CD4-positive, alpha-beta T cell (primary cell): ENCODE results near the gene DAAM1. TPM values are rescaled to one million over a fixed set of nuclear protein-coding genes. Genes with fewer than 3 reads are reported as not detected.

Source experiments
- ATAC-seq: fragments of 200-7000 bp; cut with Tn5 transposase; one replicate; pipeline ENCODE4 v1.10.0; 2022; ENCODE audit warnings: mild to moderate bottlenecking; ENCODE audit not compliant: poor library complexity
- CTCF ChIA-PET: fragments of 350-600 bp; sonication (Branson Sonifier 250); formaldehyde crosslinking; loops from one replicate; lab custom pipeline; 2021; ENCODE audit warnings: antibody characterized with exemption, inconsistent platforms; lab: Charles Lee
- POLR2A ChIA-PET: fragments of 350-600 bp; sonication (Branson Sonifier 250); formaldehyde crosslinking; loops from one replicate; lab custom pipeline; 2021; ENCODE audit warnings: antibody characterized with exemption, inconsistent platforms; lab: Charles Lee
- DNase-seq, 14 experiments: peaks; one replicate each; pipeline ENCODE4 v3.0.0-alpha.2; 2013 to 2020; ENCODE audit warnings: mixed read lengths in 2 of 14
- H3K27ac ChIP-seq, 2 donors: one replicate each; pipeline versions ENCODE4 v1.5.1 to v1.7.0; 2013; ENCODE audit warnings: low read length in 2 of 2, low read depth in 1 of 2, mild to moderate bottlenecking in 1 of 2
- H3K27me3 ChIP-seq, 2 experiments: 1 replicate in 1 of 2; 2 replicates in 1 of 2; pipeline versions ENCODE4 v1.6.1 to v1.7.0; 2013; ENCODE audit warnings: low read length in 2 of 2, control low read depth in 1 of 2, mild to moderate bottlenecking in 1 of 2, moderate library complexity in 1 of 2; ENCODE audit not compliant: insufficient read depth in 2 of 2, control insufficient read depth in 1 of 2
- H3K36me3 ChIP-seq: one replicate; pipeline ENCODE4 v1.6.1; 2013; ENCODE audit warnings: low read length, control low read depth; ENCODE audit not compliant: insufficient read depth
- H3K4me1 ChIP-seq: one replicate; pipeline ENCODE4 v1.6.1; 2013; ENCODE audit warnings: low read length, control low read depth; ENCODE audit not compliant: insufficient read depth
- H3K4me3 ChIP-seq: one replicate; pipeline ENCODE4 v1.5.1; 2013; ENCODE audit warnings: mild to moderate bottlenecking, low read length, moderate library complexity
- H3K9me3 ChIP-seq, 2 experiments: 1 replicate in 1 of 2; 2 replicates in 1 of 2; pipeline versions ENCODE4 v1.6.1 to v1.7.0; 2013; ENCODE audit warnings: low read length in 2 of 2, mild to moderate bottlenecking in 2 of 2, control low read depth in 1 of 2, moderate library complexity in 1 of 2; ENCODE audit not compliant: control insufficient read depth in 1 of 2, insufficient read depth in 1 of 2
- H3K27ac Mint-ChIP-seq: one replicate; pipeline ENCODE4 v1.8.0; 2020; ENCODE audit warnings: mixed read lengths
- H3K27me3 Mint-ChIP-seq: one replicate; pipeline ENCODE4 v1.8.0; 2021; ENCODE audit warnings: mixed read lengths
- H3K36me3 Mint-ChIP-seq: one replicate; pipeline ENCODE4 v1.8.0; 2021; ENCODE audit warnings: low read depth, mixed read lengths
- H3K4me1 Mint-ChIP-seq: one replicate; pipeline ENCODE4 v1.8.0; 2021; ENCODE audit warnings: low read depth, mixed read lengths
- H3K4me3 Mint-ChIP-seq: one replicate; pipeline ENCODE4 v1.8.0; 2020; ENCODE audit warnings: mild to moderate bottlenecking, mixed read lengths
- H3K9me3 Mint-ChIP-seq: one replicate; pipeline ENCODE4 v1.8.0; 2020; ENCODE audit warnings: mixed read lengths
- intact Hi-C, 2 experiments: fragments of 100-400 bp; cut with DNase I in 1 of 2; cut with micrococcal nuclease in 1 of 2; formaldehyde crosslinking; loops; one replicate each; pipeline versions ENCODE4 v1.15.1 to v1.9.0; 2023 to 2025; cut with DNase I, micrococcal nuclease
- total RNA-seq, 174 experiments: library from RNA in 2 of 174; stranded (reverse) in 2 of 174; gene quantifications; one replicate each; pipeline ENCODE4 v1.2.3 and lab custom pipeline; 2021 to 2026
- TF ChIP-seq, protein P1 (sequence below): fragments of 200-600 bp; IDR thresholded peaks from one replicate; pipeline ENCODE4 v1.8.0; 2022; ENCODE audit warnings: antibody characterized with exemption, mild to moderate bottlenecking

The DAAM1 gene
- total RNA-seq, 2 experiments from 2014 or later = 7.4 to 8.8 TPM

DNA sequence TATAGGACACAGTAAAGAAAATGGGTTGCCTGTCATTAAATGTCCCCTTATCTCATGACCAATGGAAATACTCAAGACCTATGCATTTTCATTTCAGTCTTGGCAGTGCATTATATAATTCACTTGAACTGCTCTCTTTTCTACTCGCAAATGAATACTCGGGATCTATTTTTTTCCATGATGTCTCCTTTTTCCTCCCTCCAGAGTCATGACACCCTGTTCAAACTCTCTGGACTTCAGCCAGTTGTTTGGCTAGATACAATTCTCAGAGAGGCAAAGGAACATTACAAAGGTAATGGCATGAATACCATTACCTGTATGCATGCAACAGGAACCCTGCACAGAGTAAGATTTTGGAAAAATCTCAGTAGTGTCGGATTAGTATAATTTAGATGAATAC lies 145.8 kb downstream of the DAAM1 start:
- Histone ChIP-seq H3K4me1 (no peaks in the 10 kb centered on the region), H3K27ac (no peak overlapping the region), H3K27me3 (no peaks in the 10 kb centered on the region), H3K9me3 (no peaks in the 10 kb centered on the region), H3K36me3 (peaks cover 19% of the 10 kb centered on the region), H3K4me3 (no peak overlapping the region)
- Mint-ChIP-seq H3K9me3 (no peaks in the 10 kb centered on the region), H3K4me1 (no peaks in the 10 kb centered on the region), H3K4me3 (no peak overlapping the region), H3K36me3 (peaks cover 54% of the 10 kb centered on the region), H3K27me3 (no peaks in the 10 kb centered on the region), H3K27ac (no peak overlapping the region)
- ATAC-seq = no peak
- no peak for DNase-seq
- intact Hi-C loops = no loop called here
- TF ChIP-seq, protein P1, sequence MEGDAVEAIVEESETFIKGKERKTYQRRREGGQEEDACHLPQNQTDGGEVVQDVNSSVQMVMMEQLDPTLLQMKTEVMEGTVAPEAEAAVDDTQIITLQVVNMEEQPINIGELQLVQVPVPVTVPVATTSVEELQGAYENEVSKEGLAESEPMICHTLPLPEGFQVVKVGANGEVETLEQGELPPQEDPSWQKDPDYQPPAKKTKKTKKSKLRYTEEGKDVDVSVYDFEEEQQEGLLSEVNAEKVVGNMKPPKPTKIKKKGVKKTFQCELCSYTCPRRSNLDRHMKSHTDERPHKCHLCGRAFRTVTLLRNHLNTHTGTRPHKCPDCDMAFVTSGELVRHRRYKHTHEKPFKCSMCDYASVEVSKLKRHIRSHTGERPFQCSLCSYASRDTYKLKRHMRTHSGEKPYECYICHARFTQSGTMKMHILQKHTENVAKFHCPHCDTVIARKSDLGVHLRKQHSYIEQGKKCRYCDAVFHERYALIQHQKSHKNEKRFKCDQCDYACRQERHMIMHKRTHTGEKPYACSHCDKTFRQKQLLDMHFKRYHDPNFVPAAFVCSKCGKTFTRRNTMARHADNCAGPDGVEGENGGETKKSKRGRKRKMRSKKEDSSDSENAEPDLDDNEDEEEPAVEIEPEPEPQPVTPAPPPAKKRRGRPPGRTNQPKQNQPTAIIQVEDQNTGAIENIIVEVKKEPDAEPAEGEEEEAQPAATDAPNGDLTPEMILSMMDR = no peak
- ChIA-PET POLR2A (no interaction called here), CTCF (no interaction called here)

DNA sequence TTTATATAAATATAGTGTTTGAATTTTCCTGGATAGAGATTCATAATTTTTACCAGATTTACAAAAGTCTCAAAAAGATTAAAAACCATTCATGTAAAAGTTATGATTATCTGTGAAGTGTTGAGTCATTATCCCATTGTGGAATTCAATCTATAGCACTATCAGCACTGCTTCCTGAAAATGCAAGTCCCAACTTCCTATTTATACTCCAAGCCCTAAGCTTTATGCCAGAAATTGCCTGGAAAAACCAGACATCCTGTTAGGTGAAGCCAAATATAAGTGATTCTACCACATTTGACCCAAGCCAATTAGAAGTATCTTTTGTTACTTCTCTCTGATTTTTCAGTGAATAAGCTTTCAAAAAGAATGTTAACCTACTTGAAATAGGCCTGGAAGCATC lies 147.6 kb downstream of the DAAM1 start:
- intact Hi-C loops = no loop called here
- TF ChIP-seq, protein P1 = no peak
- ChIA-PET CTCF (interaction anchor here (0.7 to 1.9 kb wide), 3 partner anchors 16 to 30 kb away, joined by 3 to 6 read pairs (median 3); no protein-coding TSS in a partner anchor), POLR2A (interaction anchor here (0.9 kb wide), 1 partner anchor 147 kb away, joined by 3 read pairs; the partner anchor contains the start of gene DAAM1)
- no peaks in the 10 kb centered on the region for H3K4me1 Mint-ChIP-seq
- Histone ChIP-seq H3K27me3 (no peaks in the 10 kb centered on the region), H3K36me3 (peaks cover 12% of the 10 kb centered on the region), H3K9me3 (no peaks in the 10 kb centered on the region), H3K27ac (no peak overlapping the region), H3K4me1 (no peaks in the 10 kb centered on the region), H3K4me3 (no peak overlapping the region)
- H3K9me3 Mint-ChIP-seq = no peaks in the 10 kb centered on the region
- no peak overlapping the region for H3K4me3 Mint-ChIP-seq
- H3K36me3 Mint-ChIP-seq = peaks cover 54% of the 10 kb centered on the region
- no peaks in the 10 kb centered on the region for H3K27me3 Mint-ChIP-seq
- ATAC-seq (no peak), DNase-seq (no peak)
- no peak overlapping the region for H3K27ac Mint-ChIP-seq

DNA sequence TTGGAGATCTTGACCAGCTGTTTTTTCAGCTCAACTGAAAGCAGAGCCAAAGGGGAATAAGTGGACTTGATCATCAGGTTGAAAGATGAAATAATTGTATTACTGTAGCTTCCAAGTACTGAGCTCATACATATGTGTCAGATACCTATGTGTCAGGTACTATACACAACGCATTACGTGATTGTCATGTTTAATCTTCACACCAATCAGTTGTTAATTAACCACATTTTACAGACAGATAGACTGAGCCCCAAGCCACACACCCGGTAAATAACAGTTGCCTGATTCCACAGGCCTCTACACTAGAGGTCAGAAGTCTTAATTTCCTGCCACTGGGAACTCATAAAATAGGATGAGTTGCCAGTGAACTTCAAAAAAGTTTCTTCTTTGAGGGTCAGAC lies 148.2 kb downstream of the DAAM1 start:
- TF ChIP-seq, protein P1 = no peak
- H3K4me3 ChIP-seq = no peak overlapping the region
- H3K9me3 Mint-ChIP-seq = no peaks in the 10 kb centered on the region
- no peaks in the 10 kb centered on the region for H3K27me3 Mint-ChIP-seq
- H3K36me3 ChIP-seq = peaks cover 7% of the 10 kb centered on the region
- H3K4me3 Mint-ChIP-seq = no peak overlapping the region
- DNase-seq (no peak), ATAC-seq (no peak)
- CTCF ChIA-PET = interaction anchor here (0.7 to 1.9 kb wide), 3 partner anchors 16 to 30 kb away, joined by 3 to 6 read pairs (median 3); no protein-coding TSS in a partner anchor
- intact Hi-C loops = no loop called here
- peaks cover 54% of the 10 kb centered on the region for H3K36me3 Mint-ChIP-seq
- H3K9me3 ChIP-seq = no peaks in the 10 kb centered on the region
- POLR2A ChIA-PET = no interaction called here
- no peaks in the 10 kb centered on the region for H3K4me1 Mint-ChIP-seq
- H3K27me3 ChIP-seq = no peaks in the 10 kb centered on the region
- H3K27ac ChIP-seq = no peak overlapping the region
- no peaks in the 10 kb centered on the region for H3K4me1 ChIP-seq
- no peak overlapping the region for H3K27ac Mint-ChIP-seq
